Aorta (tissue), 5 donors: ENCODE results near the gene PLEKHG2. TPM values are rescaled to one million over a fixed set of nuclear protein-coding genes. Genes with fewer than 3 reads are reported as not detected.
"Not testable (repeated sequence)": the region's sequence is repeated elsewhere in the genome, so short reads cannot be mapped to it uniquely, and the experiment has no call there.

Experiments used
- ATAC-seq: fragments of 200-7000 bp; cut with Tn5 transposase; one replicate; pipeline ENCODE4 v1.9.1; 2022; ENCODE audit warnings: moderate library complexity; ENCODE audit not compliant: low FRiP score
- DNase-seq, 2 donors: peaks; one replicate each; pipeline ENCODE4 v3.0.0-alpha.2; 2020
- H3K27ac ChIP-seq, 2 donors: one replicate each; pipeline ENCODE4 v1.5.1; 2013; ENCODE audit warnings: low read length in 2 of 2, mild to moderate bottlenecking in 2 of 2, moderate library complexity in 2 of 2, control low read depth in 1 of 2, inconsistent platforms in 1 of 2, low read depth in 1 of 2
- H3K27me3 ChIP-seq, 2 donors: one replicate each; pipeline ENCODE4 v1.6.1; 2013; ENCODE audit warnings: control low read depth in 1 of 2, low read length in 1 of 2, mild to moderate bottlenecking in 1 of 2, moderate library complexity in 1 of 2; ENCODE audit not compliant: insufficient read depth in 2 of 2, control insufficient read depth in 1 of 2
- H3K36me3 ChIP-seq, 2 donors: one replicate each; pipeline ENCODE4 v1.6.1; 2013; ENCODE audit warnings: control low read depth in 1 of 2, low read length in 1 of 2, mild to moderate bottlenecking in 1 of 2; ENCODE audit not compliant: insufficient read depth in 2 of 2, control insufficient read depth in 1 of 2
- H3K4me1 ChIP-seq, 2 donors: one replicate each; pipeline ENCODE4 v1.6.1; 2013; ENCODE audit warnings: low read length in 2 of 2, control low read depth in 1 of 2, mild to moderate bottlenecking in 1 of 2, moderate library complexity in 1 of 2; ENCODE audit not compliant: insufficient read depth in 2 of 2, control insufficient read depth in 1 of 2
- H3K4me3 ChIP-seq, 2 donors: one replicate each; pipeline ENCODE4 v1.5.1; 2013; ENCODE audit warnings: low read length in 2 of 2, control low read depth in 1 of 2, mild to moderate bottlenecking in 1 of 2
- H3K9me3 ChIP-seq: one replicate; pipeline ENCODE4 v1.6.1; 2013; ENCODE audit warnings: mild to moderate bottlenecking, low read length; ENCODE audit not compliant: control insufficient read depth
- WGBS, 2 donors: extraction: QIAGEN DNeasy Blood & Tissue Kit; methylation state at CpG; one replicate each; pipeline ENCODE4 v1.1.7; 2013; 5-methylcytosine and 5-hydroxymethylcytosine counted together
- intact Hi-C, 2 donors: fragments of 100-400 bp; cut with DNase I; formaldehyde crosslinking; loops; one replicate each; pipeline versions ENCODE4 v1.14.2 to v1.15.0; 2022
- polyA plus RNA-seq, 2 donors: library from polyadenylated mRNA; stranded (reverse); fragments of 200-250 nt; gene quantifications; one replicate each; pipeline ENCODE4 v1.2.3, GENCODE V29; 2013
- total RNA-seq, 2 donors: library from RNA; stranded (reverse); fragmentation: NEBNext Ultra II Directional; extraction: Animal tissue kit (Norgen Biotek cat#: 25700); gene quantifications; one replicate each; pipeline ENCODE4 v1.2.1, GENCODE V29; 2021
- donor health status: healthy with polysubstance abuse.
- donor health status: Bipolar disorder and iron deficiency.
- donor health status: DM: no; HTN: no; CAD: no.
- donor health status: DM: no; HTN: no; CAD: no.
- donor health status: DM: yes; HTN: yes; CAD: no.

Gene PLEKHG2
- total and polyA plus RNA-seq, 4 donors, result 15.3 to 98.1 (median 80.4) TPM

DNA sequence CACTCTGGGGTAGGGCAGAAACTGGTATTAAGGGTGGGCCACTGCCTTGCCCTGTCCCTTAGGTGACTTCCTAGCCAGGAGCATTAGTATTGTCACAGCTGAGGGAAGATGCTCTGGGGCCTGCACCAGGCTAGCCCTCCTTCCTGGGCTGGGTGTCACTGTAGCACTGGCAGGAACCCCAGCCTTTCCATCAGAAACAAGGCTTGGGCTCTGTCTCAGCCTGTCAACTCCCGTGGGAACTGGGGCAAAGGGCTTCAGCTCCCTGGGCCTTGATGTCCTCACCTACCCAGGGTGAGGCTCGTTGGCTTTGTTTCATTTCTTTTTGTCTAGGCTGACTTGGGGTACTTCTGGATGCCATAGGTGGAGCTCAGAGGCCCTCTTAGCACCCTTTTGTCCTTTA lies 39.5 kb upstream of the PLEKHG2 start:
- Histone ChIP-seq H3K27me3 (no peaks in the 10 kb centered on the region), H3K4me3 (no peak overlapping the region), H3K27ac (peak overlapping the region; percentile 88 to 96), H3K4me1 (peaks cover 0 to 3% of the 10 kb centered on the region in 2 donors), H3K36me3 (peaks cover 0 to 16% of the 10 kb centered on the region in 2 donors), H3K9me3 (no peaks in the 10 kb centered on the region)
- ATAC-seq, result peak; percentile 39
- 3 to 11% methylated on average over 2 of the region's 2 CpGs for WGBS, 2 donors
- peak in 1 of 2 donors; percentile 73 for DNase-seq
- intact Hi-C loops, result no loop called here

DNA sequence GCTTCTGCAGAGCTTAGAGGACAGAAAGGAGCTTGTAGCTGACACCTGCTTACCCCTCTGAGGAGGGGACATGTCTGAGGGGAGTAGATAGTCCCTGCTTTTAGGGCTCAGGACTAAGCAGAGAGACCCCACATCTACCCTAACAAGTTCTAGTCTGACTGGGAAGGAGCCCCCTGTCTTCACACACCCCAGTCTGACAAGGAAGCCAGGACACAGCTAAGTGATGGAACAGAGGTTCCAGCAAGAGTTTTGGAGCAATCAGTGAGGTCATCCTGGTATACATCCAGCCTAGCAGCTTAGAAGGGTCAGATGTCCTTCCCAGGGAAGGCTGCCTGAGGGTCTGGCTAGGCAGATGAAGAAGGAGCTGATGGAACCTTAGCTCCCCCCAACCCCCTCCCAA lies 36.5 kb upstream of the PLEKHG2 start:
- no peaks in the 10 kb centered on the region for H3K27me3 ChIP-seq
- no peak for DNase-seq
- H3K27ac ChIP-seq, result no peak overlapping the region
- H3K4me1 ChIP-seq, result peaks cover 0 to 3% of the 10 kb centered on the region in 2 donors
- no peak for ATAC-seq
- H3K36me3 ChIP-seq, result peaks cover under 1 to 21% of the 10 kb centered on the region in 2 donors
- H3K4me3 ChIP-seq, result no peak overlapping the region
- intact Hi-C loops, result no loop called here
- H3K9me3 ChIP-seq, result no peaks in the 10 kb centered on the region

DNA sequence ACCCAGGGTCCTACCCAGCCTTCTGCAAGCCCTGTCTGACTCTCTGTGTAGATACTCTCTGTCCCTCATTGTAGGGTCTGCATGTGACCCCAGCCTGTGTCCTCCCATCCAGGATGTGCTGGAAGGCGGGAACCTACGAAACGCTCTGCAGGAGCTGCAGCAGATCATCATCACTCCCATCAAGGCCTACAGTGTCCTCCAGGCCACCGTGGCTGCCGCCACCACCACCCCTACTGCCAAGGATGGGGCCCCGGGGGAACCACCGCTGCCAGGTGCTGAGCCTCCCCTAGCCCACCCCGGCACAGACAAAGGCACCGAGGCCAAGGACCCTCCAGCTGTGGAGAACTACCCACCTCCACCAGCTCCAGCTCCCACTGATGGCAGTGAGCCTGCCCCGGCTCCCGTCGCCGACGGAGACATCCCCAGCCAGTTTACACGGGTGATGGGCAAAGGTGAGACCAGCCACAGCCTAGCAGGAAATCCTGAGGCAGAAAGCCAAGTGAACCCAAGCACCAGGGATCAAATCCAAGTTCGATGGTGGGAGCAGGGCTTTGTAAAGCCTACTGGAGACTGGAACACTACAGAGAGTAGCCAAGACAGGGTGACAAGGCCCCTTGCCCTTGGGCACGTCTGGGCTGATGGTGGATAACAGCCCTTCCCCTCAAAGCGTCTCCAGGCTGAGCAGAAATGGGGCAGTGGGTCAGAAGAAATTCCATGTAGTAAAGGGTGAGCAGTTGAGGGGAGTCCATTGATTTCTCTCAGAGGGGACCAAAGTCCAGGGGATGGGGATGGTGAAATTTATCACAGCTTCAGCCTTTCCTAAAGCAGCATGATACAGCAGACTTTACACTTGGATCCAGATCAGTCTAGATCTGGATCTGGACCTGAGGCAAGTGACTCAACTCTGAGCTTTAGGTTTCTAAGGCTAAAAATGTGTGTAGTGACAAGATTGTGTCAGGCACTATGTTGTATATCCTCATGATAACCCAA lies 34.8 kb upstream of the PLEKHG2 start:
- Histone ChIP-seq H3K27me3 (no peaks in the 10 kb centered on the region), H3K9me3 (no peaks in the 10 kb centered on the region), H3K4me1 (no peaks in the 10 kb centered on the region), H3K4me3 (no peak overlapping the region), H3K36me3 (peaks cover 2 to 25% of the 10 kb centered on the region in 2 donors), H3K27ac (no peak overlapping the region)
- no peak for DNase-seq
- WGBS, 2 donors, result 87% methylated on average over 16 to 18 of the region's 18 CpGs
- no peak for ATAC-seq
- intact Hi-C loops, result no loop called here

DNA sequence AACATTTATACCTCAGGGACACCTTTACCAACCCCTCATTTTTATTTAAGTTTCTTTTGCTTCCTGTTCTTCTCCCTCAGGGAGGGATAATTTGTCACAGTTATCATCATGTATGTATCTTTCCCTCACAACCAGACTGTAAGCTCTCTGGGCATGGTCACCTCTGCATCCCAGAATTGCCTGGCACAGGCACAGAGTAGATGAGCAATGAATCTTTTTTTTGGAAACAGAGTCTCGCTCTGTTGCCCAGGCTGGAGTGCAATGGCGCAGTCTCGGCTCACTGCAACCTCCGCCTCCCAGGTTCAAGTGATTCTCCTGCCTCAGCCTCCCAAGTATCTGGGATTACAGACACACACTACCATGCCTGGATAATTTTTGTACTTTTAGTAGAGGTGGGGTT lies 33.1 kb upstream of the PLEKHG2 start:
- ATAC-seq, H3K4me3 ChIP-seq, H3K27me3 ChIP-seq, H3K27ac ChIP-seq, H3K9me3 ChIP-seq, H3K4me1 ChIP-seq, DNase-seq, intact Hi-C loops: not testable (repeated sequence)
- H3K36me3 ChIP-seq, result peaks cover 2 to 25% of the 10 kb centered on the region in 2 donors
- 93 to 94% methylated on average over 4 of the region's 4 CpGs for WGBS, 2 donors

DNA sequence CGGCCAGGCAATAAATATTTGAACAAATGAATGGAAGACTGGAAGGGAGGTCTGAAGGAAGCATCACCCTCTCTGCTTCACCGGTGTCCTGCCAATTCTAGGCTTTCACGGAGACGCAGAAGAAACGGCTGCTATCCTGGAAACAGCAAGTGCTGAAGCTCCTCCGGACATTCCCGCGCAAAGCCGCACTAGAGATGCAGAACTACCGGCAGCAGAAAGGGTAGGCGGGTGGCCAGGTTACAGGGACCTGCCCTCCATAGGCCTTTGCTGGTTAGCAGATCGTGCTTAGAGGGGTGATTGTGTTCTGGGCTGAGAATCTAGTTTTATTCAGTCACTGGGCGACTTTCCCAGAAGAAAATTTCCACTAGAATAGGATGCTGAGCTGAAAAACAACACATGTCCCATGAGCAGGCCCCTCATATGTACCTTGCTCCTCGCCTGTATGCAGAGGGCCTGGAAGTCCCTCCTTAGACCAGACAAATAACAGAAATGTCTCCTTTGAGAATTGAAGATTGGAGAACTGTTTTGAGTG lies 32.5 kb upstream of the PLEKHG2 start:
- 91 to 93% methylated on average over 14 of the region's 14 CpGs for WGBS, 2 donors
- intact Hi-C loops, result no loop called here
- H3K4me1 ChIP-seq, result no peaks in the 10 kb centered on the region
- peak; percentile 33 for ATAC-seq
- no peaks in the 10 kb centered on the region for H3K27me3 ChIP-seq
- peaks cover 2 to 25% of the 10 kb centered on the region in 2 donors for H3K36me3 ChIP-seq
- DNase-seq, result no peak
- H3K4me3 ChIP-seq, result no peak overlapping the region
- H3K9me3 ChIP-seq, result no peaks in the 10 kb centered on the region
- H3K27ac ChIP-seq, result no peak overlapping the region

DNA sequence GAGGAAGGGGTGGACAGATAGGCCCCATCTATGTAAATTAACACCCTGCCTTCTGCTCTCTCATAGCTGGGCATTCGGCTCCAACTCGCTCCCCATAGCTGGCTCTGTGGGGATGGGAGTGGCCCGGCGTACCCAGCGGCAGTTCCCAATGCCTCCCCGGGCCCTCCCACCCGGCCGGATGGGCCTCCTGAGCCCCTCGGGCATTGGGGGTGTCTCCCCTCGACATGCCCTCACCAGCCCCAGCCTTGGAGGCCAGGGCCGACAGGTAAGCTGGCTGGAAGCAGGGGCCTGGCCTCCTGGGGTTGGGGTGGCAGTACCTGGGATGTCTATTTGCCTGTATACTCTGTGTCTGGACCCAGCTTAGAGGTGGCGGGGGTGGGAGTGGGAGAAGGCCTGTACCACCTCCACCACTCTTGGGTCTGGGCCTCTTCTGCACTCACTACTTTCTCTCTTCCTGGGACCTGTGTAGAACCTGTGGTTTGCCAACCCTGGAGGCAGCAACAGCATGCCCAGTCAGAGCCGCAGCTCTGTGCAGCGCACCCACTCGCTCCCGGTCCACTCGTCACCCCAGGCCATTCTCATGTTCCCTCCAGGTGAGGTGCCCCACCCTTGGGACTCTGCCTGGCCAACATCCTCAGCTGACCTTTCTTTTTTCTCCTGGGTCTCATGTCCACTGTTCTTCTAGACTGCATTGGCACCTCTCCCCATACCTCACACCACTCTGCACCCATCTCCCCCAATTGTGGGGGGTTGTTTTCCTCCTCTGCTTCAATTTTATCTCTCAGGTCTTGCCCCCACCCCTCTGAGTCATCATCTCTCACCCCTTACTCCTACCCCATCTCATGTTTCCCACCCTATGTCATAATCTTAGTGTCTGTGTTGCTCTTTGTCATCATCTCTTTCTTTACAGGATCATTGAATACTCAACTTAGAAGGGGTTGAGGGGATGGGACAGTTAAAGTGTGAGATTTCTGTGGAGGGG lies 31.7 kb upstream of the PLEKHG2 start:
- Histone ChIP-seq H3K4me1 (no peaks in the 10 kb centered on the region), H3K9me3 (no peaks in the 10 kb centered on the region), H3K27me3 (no peaks in the 10 kb centered on the region), H3K27ac (no peak overlapping the region), H3K4me3 (no peak overlapping the region), H3K36me3 (peaks cover 2 to 25% of the 10 kb centered on the region in 2 donors)
- ATAC-seq (no peak), DNase-seq (no peak)
- 87 to 93% methylated on average over 16 to 17 of the region's 17 CpGs for WGBS, 2 donors
- intact Hi-C loops, result no loop called here

DNA sequence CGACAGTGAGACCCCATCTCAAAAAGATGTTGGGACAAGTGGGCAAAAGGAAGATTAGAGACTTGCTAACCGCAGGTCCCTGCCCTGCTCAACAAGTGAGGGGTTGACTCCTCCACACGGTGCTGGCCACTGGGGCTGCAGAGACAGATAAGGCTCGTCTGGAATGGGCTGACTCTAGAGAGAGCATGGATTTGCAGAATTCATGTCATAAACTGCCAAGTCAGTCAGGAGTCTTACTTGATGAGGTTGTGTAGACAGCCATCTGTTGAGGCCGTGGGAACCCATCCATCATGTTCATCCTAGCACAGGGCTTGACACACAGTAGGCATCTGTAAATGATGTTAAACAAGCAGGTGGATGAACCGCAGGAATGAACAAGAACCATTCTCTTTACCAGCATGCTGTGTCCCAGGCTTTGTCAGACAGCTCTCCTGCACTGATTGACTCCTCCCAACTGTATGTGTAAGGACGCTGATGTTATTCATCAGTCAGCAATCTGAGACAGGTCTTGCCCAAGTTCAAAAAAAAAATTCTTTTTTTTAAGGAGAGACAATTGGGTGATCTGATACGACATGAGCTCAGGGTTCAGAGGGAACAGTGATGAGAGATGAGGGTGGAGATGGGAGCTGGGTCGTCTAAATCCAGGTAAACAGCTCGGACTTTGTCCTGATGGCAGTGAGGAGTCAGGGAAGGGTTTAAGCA lies 30.4 kb upstream of the PLEKHG2 start:
- no peak overlapping the region for H3K4me3 ChIP-seq
- intact Hi-C loops, result no loop called here
- peaks cover 2 to 20% of the 10 kb centered on the region in 2 donors for H3K36me3 ChIP-seq
- H3K27me3 ChIP-seq, result no peaks in the 10 kb centered on the region
- no peak overlapping the region for H3K27ac ChIP-seq
- WGBS, 2 donors, result 70 to 73% methylated on average over 10 of the region's 10 CpGs
- H3K4me1 ChIP-seq, result no peaks in the 10 kb centered on the region
- no peaks in the 10 kb centered on the region for H3K9me3 ChIP-seq
- DNase-seq (no peak), ATAC-seq (no peak)
